ENCODE measurements around the gene RIMBP2.

Gene RIMBP2

GRCh38 chr12:130438711-130439110 is 277.4 kb downstream of the RIMBP2 start:
- Histone ChIP-seq H3K36me3 (ENCODE audit: control insufficient read depth, insufficient read depth, low read length) (no peaks in the 10 kb centered on the region), H3K4me1 (ENCODE audit: control insufficient read depth, insufficient read depth, low read length) (no peaks in the 10 kb centered on the region)

GRCh38 chr12:130438243-130438620 is 277.9 kb downstream of the RIMBP2 start:
- no peaks in the 10 kb centered on the region for H3K27me3 ChIP-seq (ENCODE audit: control insufficient read depth, insufficient read depth, low read length)
- H3K4me1 ChIP-seq (ENCODE audit: control insufficient read depth, insufficient read depth, low read length): no peaks in the 10 kb centered on the region
- no peaks in the 10 kb centered on the region for H3K9me3 ChIP-seq (ENCODE audit: control insufficient read depth, insufficient read depth, low read length)
- H3K9ac ChIP-seq (ENCODE audit: low read depth, low read length): no peak overlapping the region
- no peaks in the 10 kb centered on the region for H3K36me3 ChIP-seq (ENCODE audit: control insufficient read depth, insufficient read depth, low read length)
- no peak overlapping the region for H3K4me3 ChIP-seq (ENCODE audit: low read depth, low read length)

More at GRCh38 chr12:130438711-130439110, 277.4 kb downstream of the RIMBP2 start:
- Histone ChIP-seq H3K9ac (ENCODE audit: low read depth, low read length) (no peak overlapping the region), H3K27me3 (ENCODE audit: control insufficient read depth, insufficient read depth, low read length) (no peaks in the 10 kb centered on the region), H3K4me3 (ENCODE audit: low read depth, low read length) (no peak overlapping the region), H3K9me3 (ENCODE audit: control insufficient read depth, insufficient read depth, low read length) (no peaks in the 10 kb centered on the region)

GRCh38 chr12:130437555-130438242 is 278.4 kb downstream of the RIMBP2 start:
- Histone ChIP-seq H3K36me3 (ENCODE audit: control insufficient read depth, insufficient read depth, low read length) (no peaks in the 10 kb centered on the region), H3K27me3 (ENCODE audit: control insufficient read depth, insufficient read depth, low read length) (no peaks in the 10 kb centered on the region), H3K9ac (ENCODE audit: low read depth, low read length) (no peak overlapping the region), H3K9me3 (ENCODE audit: control insufficient read depth, insufficient read depth, low read length) (no peaks in the 10 kb centered on the region), H3K4me3 (ENCODE audit: low read depth, low read length) (no peak overlapping the region), H3K4me1 (ENCODE audit: control insufficient read depth, insufficient read depth, low read length) (no peaks in the 10 kb centered on the region)

GRCh38 chr12:130436741-130437501 is 279.2 kb downstream of the RIMBP2 start:
- H3K27me3 ChIP-seq (ENCODE audit: control insufficient read depth, insufficient read depth, low read length): no peaks in the 10 kb centered on the region
- no peaks in the 10 kb centered on the region for H3K36me3 ChIP-seq (ENCODE audit: control insufficient read depth, insufficient read depth, low read length)
- no peaks in the 10 kb centered on the region for H3K9me3 ChIP-seq (ENCODE audit: control insufficient read depth, insufficient read depth, low read length)
- no peak overlapping the region for H3K4me3 ChIP-seq (ENCODE audit: low read depth, low read length)
- no peak overlapping the region for H3K9ac ChIP-seq (ENCODE audit: low read depth, low read length)
- no peaks in the 10 kb centered on the region for H3K4me1 ChIP-seq (ENCODE audit: control insufficient read depth, insufficient read depth, low read length)

GRCh38 chr12:130435826-130436225 is 280.3 kb downstream of the RIMBP2 start:
- H3K36me3 ChIP-seq (ENCODE audit: control insufficient read depth, insufficient read depth, low read length): no peaks in the 10 kb centered on the region
- no peaks in the 10 kb centered on the region for H3K9me3 ChIP-seq (ENCODE audit: control insufficient read depth, insufficient read depth, low read length)
- no peaks in the 10 kb centered on the region for H3K4me1 ChIP-seq (ENCODE audit: control insufficient read depth, insufficient read depth, low read length)
- no peak overlapping the region for H3K9ac ChIP-seq (ENCODE audit: low read depth, low read length)
- H3K4me3 ChIP-seq (ENCODE audit: low read depth, low read length): no peak overlapping the region
- no peaks in the 10 kb centered on the region for H3K27me3 ChIP-seq (ENCODE audit: control insufficient read depth, insufficient read depth, low read length)

GRCh38 chr12:130435331-130435730 is 280.8 kb downstream of the RIMBP2 start:
- Histone ChIP-seq H3K27me3 (ENCODE audit: control insufficient read depth, insufficient read depth, low read length) (no peaks in the 10 kb centered on the region), H3K9ac (ENCODE audit: low read depth, low read length) (no peak overlapping the region), H3K36me3 (ENCODE audit: control insufficient read depth, insufficient read depth, low read length) (no peaks in the 10 kb centered on the region), H3K4me1 (ENCODE audit: control insufficient read depth, insufficient read depth, low read length) (no peaks in the 10 kb centered on the region), H3K4me3 (ENCODE audit: low read depth, low read length) (no peak overlapping the region), H3K9me3 (ENCODE audit: control insufficient read depth, insufficient read depth, low read length) (no peaks in the 10 kb centered on the region)

GRCh38 chr12:130434560-130434959 is 281.5 kb downstream of the RIMBP2 start:
- H3K36me3 ChIP-seq (ENCODE audit: control insufficient read depth, insufficient read depth, low read length): no peaks in the 10 kb centered on the region
- no peaks in the 10 kb centered on the region for H3K9me3 ChIP-seq (ENCODE audit: control insufficient read depth, insufficient read depth, low read length)
- H3K4me3 ChIP-seq (ENCODE audit: low read depth, low read length): no peak overlapping the region
- no peak overlapping the region for H3K9ac ChIP-seq (ENCODE audit: low read depth, low read length)
- no peaks in the 10 kb centered on the region for H3K4me1 ChIP-seq (ENCODE audit: control insufficient read depth, insufficient read depth, low read length)
- no peaks in the 10 kb centered on the region for H3K27me3 ChIP-seq (ENCODE audit: control insufficient read depth, insufficient read depth, low read length)

GRCh38 chr12:130433834-130434233 is 282.3 kb downstream of the RIMBP2 start:
- Histone ChIP-seq H3K9me3 (ENCODE audit: control insufficient read depth, insufficient read depth, low read length) (no peaks in the 10 kb centered on the region), H3K4me3 (ENCODE audit: low read depth, low read length) (no peak overlapping the region), H3K4me1 (ENCODE audit: control insufficient read depth, insufficient read depth, low read length) (no peaks in the 10 kb centered on the region), H3K36me3 (ENCODE audit: control insufficient read depth, insufficient read depth, low read length) (no peaks in the 10 kb centered on the region), H3K27me3 (ENCODE audit: control insufficient read depth, insufficient read depth, low read length) (no peaks in the 10 kb centered on the region), H3K9ac (ENCODE audit: low read depth, low read length) (no peak overlapping the region)

- no peaks in the 10 kb centered on the region for H3K9me3 ChIP-seq (ENCODE audit: control insufficient read depth, insufficient read depth, low read length)
- H3K4me3 ChIP-seq (ENCODE audit: low read depth, low read length): no peak overlapping the region
- H3K27me3 ChIP-seq (ENCODE audit: control insufficient read depth, insufficient read depth, low read length): no peaks in the 10 kb centered on the region
- no peaks in the 10 kb centered on the region for H3K4me1 ChIP-seq (ENCODE audit: control insufficient read depth, insufficient read depth, low read length)
- no peak overlapping the region for H3K9ac ChIP-seq (ENCODE audit: low read depth, low read length)
- no peaks in the 10 kb centered on the region for H3K36me3 ChIP-seq (ENCODE audit: control insufficient read depth, insufficient read depth, low read length)
Observed at GRCh38 chr12:130433411-130433810, 282.7 kb downstream of the RIMBP2 start.

GRCh38 chr12:130431176-130431575 is 284.9 kb downstream of the RIMBP2 start:
- no peaks in the 10 kb centered on the region for H3K4me1 ChIP-seq (ENCODE audit: control insufficient read depth, insufficient read depth, low read length)
- H3K9ac ChIP-seq (ENCODE audit: low read depth, low read length): no peak overlapping the region
- H3K4me3 ChIP-seq (ENCODE audit: low read depth, low read length): no peak overlapping the region
- no peaks in the 10 kb centered on the region for H3K9me3 ChIP-seq (ENCODE audit: control insufficient read depth, insufficient read depth, low read length)
- H3K27me3 ChIP-seq (ENCODE audit: control insufficient read depth, insufficient read depth, low read length): no peaks in the 10 kb centered on the region
- H3K36me3 ChIP-seq (ENCODE audit: control insufficient read depth, insufficient read depth, low read length): no peaks in the 10 kb centered on the region

- Histone ChIP-seq H3K36me3 (ENCODE audit: control insufficient read depth, insufficient read depth, low read length) (no peaks in the 10 kb centered on the region), H3K4me1 (ENCODE audit: control insufficient read depth, insufficient read depth, low read length) (no peaks in the 10 kb centered on the region), H3K9me3 (ENCODE audit: control insufficient read depth, insufficient read depth, low read length) (no peaks in the 10 kb centered on the region), H3K9ac (ENCODE audit: low read depth, low read length) (no peak overlapping the region), H3K27me3 (ENCODE audit: control insufficient read depth, insufficient read depth, low read length) (no peaks in the 10 kb centered on the region), H3K4me3 (ENCODE audit: low read depth, low read length) (no peak overlapping the region)
Observed at GRCh38 chr12:130429656-130430505, 286.2 kb downstream of the RIMBP2 start.
